ENCODE results near the gene DAB1.

- TF ChIP-seq CTCF (IDR thresholded peaks at IDR 0.05) (no peak), POLR2A (IDR thresholded peaks at IDR 0.05) (no peak)
Measured at GRCh38 chr1:56972976-56973375, 450.9 kb downstream of the DAB1 start.
